IPS-18c (cell line): Measurements from ENCODE around the gene THBS3.
"Not testable (repeated sequence)": the region's sequence is repeated elsewhere in the genome, so short reads cannot be mapped to it uniquely, and the experiment has no call there.

Experiments used
- H3K4me3 ChIP-seq: 2 replicates; pipeline ENCODE4 v1.7.0; 2013; ENCODE audit warnings: low read depth, mild to moderate bottlenecking, low read length, moderate library complexity; ENCODE audit not compliant: insufficient read depth
- H3K9me3 ChIP-seq: one replicate; pipeline ENCODE4 v1.6.1; 2013; ENCODE audit warnings: mild to moderate bottlenecking, low read length, moderate library complexity; ENCODE audit not compliant: control insufficient read depth, insufficient read depth

Gene THBS3

DNA sequence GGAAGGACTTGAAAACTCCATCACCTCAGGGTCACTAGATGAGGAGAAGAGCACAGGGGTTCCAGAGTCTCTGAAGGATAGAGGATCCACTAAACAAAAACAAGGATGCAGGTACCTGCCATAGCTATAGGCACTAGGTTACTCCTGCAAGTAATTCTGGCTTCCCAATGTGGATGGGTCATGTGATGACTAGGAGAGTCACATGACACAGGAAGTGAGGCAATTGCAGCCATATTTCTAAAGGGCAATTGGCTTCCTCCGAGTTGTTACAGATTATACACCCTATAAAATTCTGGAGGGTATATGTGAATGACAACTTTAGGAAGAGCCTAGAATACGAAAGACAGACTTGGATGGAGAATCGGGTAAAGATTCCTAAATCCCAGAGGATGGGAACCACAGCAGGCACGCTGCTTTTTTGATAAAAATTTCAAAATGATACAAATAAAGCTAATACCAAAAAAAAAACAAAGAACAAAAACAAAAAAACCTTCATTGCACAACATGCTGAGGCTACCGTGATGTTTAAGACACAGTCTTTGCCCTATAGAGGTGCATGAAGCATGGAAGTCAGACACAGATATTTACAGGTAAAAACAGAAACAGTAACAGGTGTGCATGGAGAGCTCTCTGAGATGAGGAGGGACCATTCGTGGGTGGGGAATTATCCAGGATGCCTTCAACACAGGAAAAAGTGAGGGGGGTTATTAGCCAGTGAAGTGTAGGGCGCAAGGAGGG lies 11.3 kb upstream of the THBS3 start:
- Histone ChIP-seq H3K4me3 (peak overlapping the region; percentile 10; the same call in 1 of the 2 replicates), H3K9me3 (no peaks in the 10 kb centered on the region)

DNA sequence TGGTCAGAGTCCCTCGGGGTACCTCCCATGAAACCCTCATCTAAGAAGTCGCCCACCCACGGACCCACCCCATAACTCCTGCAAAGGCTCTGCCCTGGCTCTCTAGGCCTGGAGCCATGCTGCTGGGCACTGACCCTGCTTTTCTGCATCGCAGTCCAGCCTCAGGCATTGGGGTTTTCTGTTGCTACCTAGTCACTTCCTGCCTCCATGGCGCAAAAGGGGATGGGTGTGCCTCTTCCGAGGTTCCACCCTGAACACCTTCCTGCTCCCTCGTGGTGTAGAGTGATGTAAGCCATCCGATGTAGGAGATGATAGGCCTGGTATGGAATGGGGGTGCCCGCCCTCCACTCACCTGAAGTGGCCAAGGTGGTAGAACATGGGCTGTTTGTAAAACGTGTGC lies 7.0 kb upstream of the THBS3 start:
- not testable (repeated sequence) for H3K9me3 ChIP-seq, H3K4me3 ChIP-seq

DNA sequence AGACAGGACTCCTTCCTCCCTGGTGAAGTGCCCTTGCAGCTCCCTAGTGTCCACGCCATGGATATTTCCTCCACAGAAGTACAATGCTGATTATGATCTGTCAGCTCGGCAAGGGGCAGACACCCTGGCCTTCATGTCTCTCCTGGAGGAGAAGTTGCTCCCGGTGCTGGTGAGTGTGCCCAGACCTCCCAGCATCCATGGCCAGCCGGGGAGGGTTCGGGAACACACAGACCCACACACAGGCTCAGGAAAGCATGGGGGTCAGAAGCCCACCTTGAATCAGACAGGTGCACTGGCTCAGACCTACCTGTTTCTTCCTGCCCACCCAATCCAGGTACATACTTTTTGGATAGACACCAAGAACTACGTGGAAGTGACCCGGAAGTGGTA lies 4.3 kb upstream of the THBS3 start:
- not testable (repeated sequence) for H3K9me3 ChIP-seq, H3K4me3 ChIP-seq

DNA sequence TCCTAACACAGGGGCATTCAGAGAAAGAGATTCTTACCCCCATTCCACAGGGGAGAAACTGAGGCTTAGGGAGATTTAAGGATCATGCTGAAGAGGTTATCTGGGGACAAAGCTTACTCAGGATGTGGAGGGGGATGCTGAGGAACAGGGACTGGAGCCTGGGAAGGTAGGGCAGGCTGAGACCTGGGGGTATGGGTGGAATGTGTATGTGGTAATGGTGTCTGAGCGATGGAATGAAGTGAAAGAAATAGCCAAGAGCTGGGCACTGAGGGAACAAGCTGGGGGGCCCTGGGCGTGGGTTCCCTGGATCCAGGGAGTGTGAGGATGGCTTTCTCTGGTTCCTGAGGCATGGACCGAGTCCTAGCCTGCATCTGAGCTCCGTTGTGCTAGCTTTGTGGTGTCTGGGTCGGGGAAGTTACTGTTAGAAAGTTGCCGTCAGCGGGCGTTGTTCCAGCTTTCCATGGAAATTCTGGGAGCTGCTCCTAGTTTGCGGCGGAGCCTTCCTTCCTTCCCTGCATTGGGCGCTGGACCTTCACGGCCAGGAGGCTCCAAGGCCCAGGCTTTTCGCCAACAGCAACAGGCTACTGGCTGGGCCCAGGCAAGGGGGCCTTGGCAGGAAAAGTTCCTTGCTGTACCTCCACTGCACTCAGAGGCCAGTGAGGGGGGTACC lies 3.8 kb upstream of the THBS3 start:
- not testable (repeated sequence) for H3K9me3 ChIP-seq, H3K4me3 ChIP-seq

DNA sequence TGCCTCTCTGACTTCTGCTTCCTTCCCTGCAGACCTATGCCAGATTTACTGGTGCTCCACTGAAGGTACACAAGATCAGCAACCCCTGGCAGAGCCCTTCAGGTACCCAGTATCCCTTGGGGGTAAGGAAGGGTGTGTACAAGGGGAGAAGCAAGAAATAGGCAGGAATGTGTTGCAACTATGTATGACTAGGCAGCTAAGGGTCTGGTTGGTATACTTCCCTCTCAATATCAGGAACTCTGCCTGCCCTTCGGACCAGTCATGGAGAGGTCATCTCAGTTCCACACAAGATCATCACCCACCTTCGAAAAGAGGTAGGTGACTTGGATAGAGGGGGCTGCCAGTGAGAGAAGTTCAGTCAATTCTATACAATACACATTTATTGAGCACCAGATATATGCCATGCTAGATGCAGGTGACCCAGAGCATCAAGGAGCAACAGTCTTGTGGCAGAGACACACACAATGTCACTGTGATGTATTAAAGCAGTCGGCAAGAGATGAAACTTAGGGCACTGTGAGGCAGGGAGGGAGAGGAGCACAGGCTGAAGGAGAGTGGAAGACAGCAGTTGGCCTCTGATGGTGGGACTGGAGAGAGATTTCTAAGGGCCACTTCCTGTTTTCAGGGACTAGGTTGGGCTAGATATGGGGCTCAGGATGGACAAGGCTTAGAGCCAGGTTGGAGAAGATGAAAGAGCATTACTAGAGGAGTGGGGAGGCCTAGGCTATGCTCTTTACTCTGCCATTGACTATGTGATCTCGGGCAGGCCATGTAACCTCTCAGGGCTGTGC lies 2.8 kb upstream of the THBS3 start:
- no peak overlapping the region for H3K4me3 ChIP-seq

DNA sequence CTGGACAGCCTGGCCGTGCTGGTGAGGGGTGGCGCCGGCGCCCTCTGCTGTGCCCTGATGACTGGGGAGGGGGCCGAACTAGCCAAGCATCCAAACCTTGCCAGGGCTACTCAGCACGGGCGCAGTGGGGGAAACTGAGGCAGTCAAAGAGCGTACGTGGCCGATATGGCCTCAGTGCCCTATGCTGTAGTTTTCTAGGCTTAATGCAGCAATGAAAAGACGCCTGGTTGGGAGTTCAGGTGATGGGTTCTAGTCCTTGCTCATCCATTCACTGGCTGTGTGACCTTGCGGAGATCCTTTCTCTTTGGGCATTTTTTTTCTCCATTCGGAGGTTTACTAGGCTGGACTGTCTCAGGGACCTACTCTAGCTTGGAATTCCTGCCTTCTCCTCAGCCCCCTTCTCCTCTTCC lies 1.6 kb upstream of the THBS3 start:
- Histone ChIP-seq H3K4me3 (peak overlapping the region; percentile 87), H3K9me3 (no peaks in the 10 kb centered on the region)

More for the DNA sequence above, 2.8 kb upstream of the THBS3 start:
- no peaks in the 10 kb centered on the region for H3K9me3 ChIP-seq

DNA sequence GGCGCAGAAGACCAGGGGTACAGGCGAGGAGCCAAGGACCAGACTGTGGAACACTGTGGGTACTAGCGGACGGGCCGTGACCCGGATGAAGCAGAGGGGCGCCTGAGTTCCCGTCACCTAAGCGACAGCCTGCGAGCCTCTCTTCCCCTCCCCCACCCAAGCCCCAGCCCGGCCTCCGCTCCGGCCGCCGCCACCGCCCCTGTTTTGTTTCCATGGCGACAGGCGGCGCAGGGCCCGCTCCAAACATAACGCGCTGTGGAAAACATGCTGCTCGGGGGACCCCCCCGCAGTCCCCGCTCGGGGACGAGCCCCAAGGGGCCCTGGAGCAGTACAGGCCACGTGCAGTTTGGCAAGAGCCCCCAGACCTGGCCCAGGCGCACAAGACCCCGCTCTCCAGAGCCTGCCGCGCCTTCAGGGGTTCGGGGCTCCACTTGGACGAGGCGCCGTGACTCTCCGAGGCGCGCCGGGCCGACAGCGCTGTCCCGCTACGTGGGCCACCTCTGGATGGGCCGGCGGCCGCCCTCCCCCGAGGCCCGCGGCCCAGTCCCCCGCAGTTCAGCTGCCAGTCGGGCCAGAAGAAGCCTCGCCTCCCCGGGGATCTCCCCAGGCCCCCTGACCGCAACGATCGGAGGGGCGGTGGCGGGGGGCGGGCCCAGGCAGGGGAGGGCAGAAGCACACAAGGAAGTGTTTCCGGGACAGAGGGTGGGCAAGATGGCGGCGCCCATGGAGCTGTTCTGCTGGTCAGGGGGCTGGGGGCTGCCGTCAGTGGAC lies 1.0 kb upstream of the THBS3 start, which contains the start of gene MTX1:
Gene MTX1, plus strand, starts transcription at position 155 of the 771 bp plus-strand sequence. Its CDS starts 110 bp downstream, at position 265.
- Histone ChIP-seq H3K4me3 (peak within 1 kb of the TSS; percentile 87), H3K9me3 (no peaks in the 10 kb centered on the region)

DNA sequence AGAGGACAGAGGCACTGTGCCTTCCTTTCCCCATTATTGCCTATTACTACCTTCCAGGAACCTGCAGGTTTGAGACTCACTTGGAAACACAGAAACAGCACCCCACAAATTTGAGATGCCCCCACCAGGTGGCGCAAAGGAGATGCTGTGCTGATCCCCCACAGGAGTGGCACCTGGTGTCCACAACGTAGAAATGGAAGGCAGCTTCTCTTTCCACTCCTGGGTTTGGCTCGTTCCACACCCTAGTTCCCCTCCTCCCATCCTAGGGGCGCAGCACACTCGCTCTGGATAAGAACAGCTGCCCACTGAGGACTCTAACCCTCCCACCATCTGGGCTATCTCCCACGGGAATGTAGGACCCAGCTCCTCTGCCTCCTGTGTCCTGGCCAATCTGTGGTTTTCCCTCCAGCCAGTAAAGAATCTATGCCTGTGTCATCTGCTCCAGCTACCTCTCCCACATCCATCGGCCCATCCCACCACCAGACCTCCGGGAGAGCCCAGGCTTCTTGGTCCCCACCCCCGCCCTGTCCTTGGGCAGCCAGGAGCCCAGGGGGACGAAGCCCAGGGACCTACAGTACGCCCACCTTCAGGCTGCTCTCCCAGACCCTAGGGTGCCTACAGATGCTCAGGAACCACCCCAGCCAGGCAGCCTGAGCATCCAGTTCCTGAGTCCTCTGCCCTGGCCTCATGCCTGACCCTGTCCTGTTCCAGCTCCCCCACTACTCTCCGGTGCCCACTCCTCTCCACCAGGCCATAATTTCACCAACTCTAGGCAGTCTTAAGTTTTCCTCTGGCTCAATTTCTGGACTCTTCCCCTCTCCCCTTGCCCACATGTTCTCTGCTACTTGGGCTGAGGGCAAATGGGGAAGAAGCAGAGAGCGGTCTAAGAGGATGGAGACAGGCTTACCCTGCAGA lies 549 bp downstream of the THBS3 start:
- Histone ChIP-seq H3K9me3 (no peaks in the 10 kb centered on the region), H3K4me3 (peak overlapping the region; percentile 87)

DNA sequence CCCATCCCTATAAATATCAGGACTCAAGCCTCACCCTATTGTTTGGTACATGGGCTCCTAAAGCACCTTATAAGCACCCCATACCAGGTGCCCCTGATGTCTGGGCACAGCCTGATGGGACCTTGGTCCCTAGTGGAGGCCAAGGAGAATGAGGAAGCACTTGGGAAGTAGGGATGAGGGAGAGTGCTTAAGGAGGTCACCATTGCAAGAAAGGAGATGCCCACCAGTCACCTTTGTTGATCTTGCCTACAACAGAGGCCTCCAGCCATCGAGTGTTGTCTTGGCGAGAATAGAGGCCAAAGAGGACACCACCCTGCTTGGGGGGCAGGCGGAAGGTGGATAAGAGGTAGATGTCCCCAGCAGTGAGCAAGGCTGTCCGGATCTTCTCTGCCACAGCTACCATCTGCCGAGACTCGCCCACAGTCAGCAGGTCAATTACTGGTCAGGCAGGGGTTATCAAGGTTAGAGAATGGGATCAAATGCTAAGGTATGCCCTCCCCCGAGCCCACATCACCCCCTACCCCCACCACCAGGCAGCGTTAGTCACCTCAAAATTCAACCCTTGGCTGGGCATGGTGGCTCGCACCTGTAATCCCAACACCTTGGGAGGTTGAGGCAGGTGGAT lies 1.6 kb downstream of the THBS3 start:
- Histone ChIP-seq H3K4me3 (no peak overlapping the region), H3K9me3 (no peaks in the 10 kb centered on the region)

DNA sequence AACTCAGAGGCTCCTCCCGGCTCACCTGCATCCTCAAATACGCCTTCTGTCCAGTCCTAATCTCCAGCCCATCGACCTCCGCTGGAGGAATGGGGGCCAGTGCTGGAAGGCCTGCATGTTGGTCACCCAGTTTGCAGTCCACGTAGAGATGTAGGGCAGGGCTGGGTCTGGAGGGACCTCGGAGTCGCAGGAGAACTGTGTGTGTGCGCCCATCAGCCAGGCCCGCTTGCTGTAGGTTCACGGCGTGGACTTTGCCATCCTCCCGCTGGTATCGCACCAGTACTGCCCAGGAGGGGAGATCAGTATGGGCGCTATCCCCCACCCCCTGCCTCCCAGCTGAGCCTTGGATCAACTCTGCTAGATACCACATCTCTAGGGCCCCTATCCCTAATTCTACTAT lies 2.7 kb downstream of the THBS3 start:
- H3K9me3 ChIP-seq = no peaks in the 10 kb centered on the region
- H3K4me3 ChIP-seq = no peak overlapping the region

DNA sequence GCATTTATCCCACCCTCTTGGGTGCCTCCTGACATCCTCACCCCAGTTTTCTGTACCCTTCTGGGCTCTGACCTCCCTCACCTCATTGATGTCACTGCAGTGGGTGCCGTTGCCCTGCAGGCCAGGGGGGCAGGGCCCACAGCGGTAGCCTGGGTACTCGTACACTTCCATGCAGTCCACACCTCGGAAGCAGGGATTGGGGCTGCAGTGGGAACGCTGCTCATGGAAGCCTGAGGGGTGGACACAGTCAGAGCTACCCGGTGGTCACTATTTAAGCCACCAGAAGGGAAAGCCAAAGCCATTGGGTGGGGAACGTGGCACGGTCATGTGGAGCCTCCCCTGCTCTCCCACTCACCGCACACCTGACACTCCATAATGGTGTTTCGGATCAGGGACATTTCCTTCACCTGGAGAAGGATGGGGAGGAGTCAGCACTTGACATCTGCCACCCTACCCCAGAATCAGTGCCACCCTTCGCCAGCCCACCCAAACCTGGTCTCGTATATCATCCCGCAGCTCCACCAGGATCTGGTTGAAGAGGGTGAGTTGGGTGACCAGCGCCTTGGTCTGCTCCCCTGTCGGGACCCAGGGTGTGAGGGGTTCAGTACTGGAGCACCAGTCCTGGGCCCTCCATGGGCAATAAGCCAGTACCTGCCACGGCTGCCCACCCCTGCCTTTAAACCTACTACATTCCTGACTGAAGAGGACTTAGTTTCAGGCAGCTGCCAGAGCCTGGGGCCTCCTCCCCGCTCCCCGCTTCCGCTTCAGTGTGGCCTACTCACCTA lies 4.8 kb downstream of the THBS3 start:
- Histone ChIP-seq H3K4me3 (no peak overlapping the region), H3K9me3 (no peaks in the 10 kb centered on the region)

DNA sequence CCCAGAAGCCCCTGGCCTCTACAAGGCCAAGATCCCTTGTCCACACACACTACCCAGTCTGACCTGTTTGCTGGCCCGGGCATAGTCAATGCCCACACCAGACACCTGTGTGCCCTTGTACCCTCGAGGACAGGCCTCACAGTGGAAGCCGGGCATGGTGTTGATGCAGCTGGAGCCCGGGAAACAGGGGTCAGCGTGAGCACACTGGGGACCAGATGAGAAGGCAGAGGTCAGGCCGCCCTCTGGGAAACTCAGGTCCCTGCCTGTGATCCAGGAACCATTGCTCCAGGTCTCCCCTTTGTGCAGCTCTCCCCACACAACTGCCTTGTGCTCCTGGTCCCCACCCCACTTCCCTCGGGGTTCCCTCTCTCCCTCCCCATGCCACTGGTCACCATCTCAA lies 5.5 kb downstream of the THBS3 start:
- no peak overlapping the region for H3K4me3 ChIP-seq
- no peaks in the 10 kb centered on the region for H3K9me3 ChIP-seq

DNA sequence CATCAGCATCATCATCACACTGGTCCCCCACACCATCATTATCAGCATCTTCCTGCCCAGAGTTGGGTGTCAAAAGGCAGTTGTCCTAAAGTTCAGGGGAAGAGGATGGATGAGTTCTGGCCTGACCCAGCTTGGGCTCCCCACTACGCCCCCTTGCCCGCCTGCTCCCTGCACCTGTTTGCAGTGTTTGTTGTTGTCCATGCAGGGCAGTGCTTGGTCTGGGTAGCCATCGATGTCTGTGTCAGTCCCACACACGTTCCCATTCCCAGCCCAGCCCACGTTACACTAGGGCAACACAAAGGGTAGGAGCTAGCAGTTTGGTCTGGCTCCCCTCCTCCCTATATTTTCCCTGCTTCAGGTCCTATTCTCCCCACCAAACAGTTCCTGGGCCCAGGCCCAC lies 6.8 kb downstream of the THBS3 start:
- Histone ChIP-seq H3K4me3 (no peak overlapping the region), H3K9me3 (no peaks in the 10 kb centered on the region)

DNA sequence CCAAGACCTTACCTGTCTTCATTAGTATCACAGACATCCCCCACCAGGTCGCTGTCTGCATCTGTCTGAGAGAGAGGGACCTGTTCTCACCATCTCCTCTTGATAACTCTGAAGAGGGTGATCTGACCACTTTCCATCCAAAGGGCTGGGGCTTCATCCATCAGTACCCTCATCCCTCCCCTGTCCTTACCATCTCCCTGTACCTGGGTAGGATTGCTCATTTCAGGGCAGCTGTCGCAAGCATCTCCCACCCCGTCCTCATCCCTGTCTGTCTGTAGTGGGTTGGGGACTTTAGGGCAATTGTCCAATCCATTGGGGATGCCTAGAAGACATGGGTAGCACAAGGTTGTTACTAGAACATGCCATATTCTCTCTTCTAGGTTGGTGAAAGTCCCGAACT lies 7.9 kb downstream of the THBS3 start:
- no peaks in the 10 kb centered on the region for H3K9me3 ChIP-seq
- H3K4me3 ChIP-seq = no peak overlapping the region

DNA sequence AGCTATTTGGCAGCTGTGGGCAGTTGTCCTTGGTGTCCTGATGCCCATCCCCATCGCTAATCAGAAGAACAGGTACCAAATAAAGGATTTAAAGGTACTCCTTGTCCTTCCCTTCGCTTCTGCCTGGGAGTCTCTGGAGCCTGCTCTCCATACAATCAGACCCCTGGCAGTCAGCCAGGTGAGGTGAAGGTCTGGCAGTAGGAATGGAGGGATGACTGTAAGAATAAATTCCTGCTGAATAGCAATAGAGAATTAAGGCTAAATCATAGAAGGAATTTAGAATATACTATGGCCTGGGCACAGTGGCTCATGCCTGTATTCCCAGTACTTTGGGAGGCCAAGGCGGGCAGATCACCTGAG lies 9.2 kb downstream of the THBS3 start:
- H3K9me3 ChIP-seq = no peaks in the 10 kb centered on the region
- H3K4me3 ChIP-seq = no peak overlapping the region
